Right forelimb (tissue), 1 donor: ENCODE data around the gene ADM2.
A peak's percentile ranks its signal among the peaks of the same experiment; 100 is the strongest.
"Not testable (repeated sequence)": the region's sequence is repeated elsewhere in the genome, so short reads cannot be mapped to it uniquely, and the experiment has no call there.

ENCODE experiments used
- DNase-seq: peaks from one replicate; pipeline ENCODE4 v3.0.0-alpha.2; 2018

ADM2 gene

GRCh38 chr22:50526834-50527801, 45.8 kb downstream of the ADM2 start:
- DNase-seq, result no peak

GRCh38 chr22:50527921-50528681, 46.8 kb downstream of the ADM2 start:
- DNase-seq, result no peak

GRCh38 chr22:50528682-50529415, 47.5 kb downstream of the ADM2 start:
- no peak for DNase-seq

GRCh38 chr22:50529416-50529896, 48.1 kb downstream of the ADM2 start:
- DNase-seq, result no peak

GRCh38 chr22:50529897-50530579, 48.7 kb downstream of the ADM2 start, which contains the start of gene TYMP:
Gene TYMP, minus strand, starts transcription at chr22:50530012. Its CDS starts 303 bp downstream, at chr22:50529709.
- peak; percentile 79 for DNase-seq

GRCh38 chr22:50530580-50530876, 49.2 kb downstream of the ADM2 start:
- DNase-seq, result peak; percentile 72

- no peak for DNase-seq
Observed at GRCh38 chr22:50530877-50531545, 49.7 kb downstream of the ADM2 start.

GRCh38 chr22:50531546-50531961, 50.2 kb downstream of the ADM2 start:
- no peak for DNase-seq

GRCh38 chr22:50531962-50532674, 50.8 kb downstream of the ADM2 start:
- peak; percentile 85 for DNase-seq

- no peak for DNase-seq
Observed at GRCh38 chr22:50532824-50533796, 51.8 kb downstream of the ADM2 start.

GRCh38 chr22:50533856-50534711, 52.7 kb downstream of the ADM2 start:
- not testable (repeated sequence) for DNase-seq

- no peak for DNase-seq
Observed at GRCh38 chr22:50535113-50535512, 53.8 kb downstream of the ADM2 start.
